Germinal center (tissue), 1 donor: Measurements from ENCODE around the gene ZBTB34.

Source experiments
- DNase-seq: peaks from one replicate; pipeline ENCODE4 v3.0.0; 2012; ENCODE audit warnings: mixed read lengths, low spot score

ZBTB34 gene

DNA sequence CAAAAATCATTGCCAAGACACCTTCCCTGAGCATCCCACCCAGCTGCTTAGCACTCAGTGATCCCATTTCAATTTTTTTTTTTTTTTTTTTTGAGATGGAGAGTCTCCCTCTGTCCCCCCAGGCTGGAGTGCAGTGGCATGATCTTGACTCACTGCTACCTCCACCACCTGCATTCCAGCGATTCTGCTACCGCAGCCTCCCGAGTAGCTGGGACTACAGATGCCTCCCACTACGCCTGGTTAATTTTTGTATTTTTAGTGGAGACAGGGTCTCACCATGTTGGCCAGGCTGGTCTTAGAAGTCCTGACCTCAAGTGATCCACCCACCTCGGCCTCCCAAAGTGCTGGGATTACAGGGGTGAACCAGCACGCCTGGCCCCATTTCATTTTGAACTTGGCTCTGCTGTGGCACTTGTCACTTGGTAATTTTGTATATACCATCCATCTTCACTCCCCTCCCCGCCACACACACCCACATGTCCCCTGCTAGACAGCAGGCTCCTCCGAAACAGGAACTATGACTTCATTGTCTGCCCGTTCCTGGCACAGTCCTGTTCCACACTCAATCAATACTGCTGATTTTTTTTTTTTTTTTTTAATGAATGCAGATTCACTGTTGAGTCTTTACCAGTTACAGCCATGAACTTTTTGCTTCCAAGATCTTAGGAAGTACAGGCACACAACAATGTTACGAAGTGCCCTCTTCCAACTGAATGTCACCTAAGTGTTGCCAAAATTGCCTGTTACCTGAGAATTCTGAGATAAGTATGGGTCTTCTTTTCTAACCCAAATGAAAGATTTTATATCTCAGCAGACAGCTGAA, 17.3 kb upstream of the ZBTB34 start:
- peak; percentile 57 for DNase-seq

DNA sequence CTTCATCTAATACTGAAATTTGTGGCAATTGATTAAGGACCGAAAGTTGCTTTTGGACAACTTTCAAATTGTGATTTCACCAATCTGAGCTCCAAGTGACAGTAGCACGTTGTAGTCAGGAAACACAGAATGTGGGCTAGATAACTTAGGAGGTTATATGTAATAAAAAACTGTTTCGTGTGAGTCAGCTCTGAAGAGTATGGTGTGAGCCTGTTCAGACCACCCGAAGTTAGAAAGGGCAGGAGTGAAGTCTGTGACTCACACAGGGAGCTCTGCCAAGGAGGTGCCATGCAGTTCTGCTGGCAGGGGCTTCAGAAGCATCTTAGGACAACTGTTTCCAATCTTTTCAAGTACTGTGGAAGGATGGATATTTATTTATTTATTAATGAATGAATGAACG, 16.4 kb upstream of the ZBTB34 start:
- DNase-seq: no peak

DNA sequence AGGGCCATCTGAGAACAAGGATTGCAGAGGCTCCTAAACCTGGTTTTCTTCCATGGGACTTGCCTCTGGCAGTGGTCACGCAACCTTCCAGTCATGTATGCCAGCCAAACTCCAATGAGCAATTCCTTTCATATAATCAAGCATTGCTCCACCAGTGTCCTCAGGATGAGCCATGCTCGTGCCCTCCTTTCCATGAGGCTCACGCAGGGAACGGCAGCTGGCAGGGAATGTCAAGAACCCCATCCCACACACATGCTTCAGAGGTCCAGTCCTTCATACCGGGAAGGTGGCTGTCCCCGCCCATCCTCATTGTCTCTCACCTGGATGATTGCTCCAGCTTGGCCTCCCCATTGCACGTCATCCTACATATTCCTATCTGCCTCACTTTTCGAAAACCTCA, 13.4 kb upstream of the ZBTB34 start:
- no peak for DNase-seq

DNA sequence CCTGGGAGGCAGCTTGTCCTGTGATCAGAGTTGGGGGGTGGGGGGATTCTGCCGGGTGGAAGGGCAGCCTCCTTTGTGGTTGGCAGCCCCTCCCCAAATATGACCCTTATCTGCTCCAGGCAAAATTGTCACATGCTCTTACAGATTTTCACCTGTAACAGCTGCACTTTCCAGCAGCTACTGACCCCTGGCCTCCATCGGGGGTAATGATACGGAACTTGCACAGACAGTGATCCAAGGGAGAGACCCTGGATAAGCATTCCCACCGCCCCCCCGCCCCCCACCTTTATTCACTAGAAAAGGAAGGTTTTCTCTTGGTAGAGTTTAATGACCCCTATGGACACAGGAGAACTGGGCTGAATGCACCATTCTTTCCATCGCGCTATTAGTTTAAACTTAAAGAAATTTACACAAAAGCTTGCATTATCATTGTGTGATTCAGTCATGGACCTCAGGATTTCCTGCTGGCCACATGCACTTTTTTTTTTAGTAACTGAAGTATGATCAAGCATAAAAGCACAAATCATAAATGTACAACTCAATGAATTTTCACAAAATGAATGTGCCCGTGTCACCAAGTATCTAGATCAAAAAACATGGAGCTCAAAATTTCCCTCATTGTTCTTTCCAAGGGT, 10.7 kb upstream of the ZBTB34 start:
- no peak for DNase-seq

DNA sequence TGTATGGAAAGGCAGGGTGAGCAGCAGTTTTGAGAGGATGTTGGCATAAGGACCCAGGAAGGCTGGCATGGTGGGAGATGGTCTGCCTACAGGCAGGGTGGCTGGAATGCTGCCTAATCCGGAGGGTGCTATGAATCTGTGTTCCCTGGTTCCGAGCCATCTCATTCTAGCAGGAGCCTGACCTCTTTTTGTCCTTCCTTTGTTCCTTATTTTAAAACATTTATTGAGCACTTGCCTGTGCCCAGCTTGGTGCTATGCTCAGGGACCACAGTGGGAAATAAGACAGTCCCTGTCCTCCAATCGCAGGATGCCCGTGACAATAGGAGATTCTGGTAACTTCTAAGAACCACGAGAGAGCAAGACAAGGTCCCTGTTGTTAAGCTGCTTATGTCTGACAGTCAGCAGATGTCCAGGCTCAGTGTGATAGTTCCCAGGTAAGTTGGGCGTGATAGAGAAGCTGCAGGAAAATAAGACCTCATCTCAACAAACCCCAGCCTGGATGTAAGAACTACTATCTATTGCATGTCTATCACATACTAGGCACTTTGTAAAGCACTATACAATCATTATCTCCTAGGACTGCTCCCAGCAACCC, 9.1 kb upstream of the ZBTB34 start:
- no peak for DNase-seq

DNA sequence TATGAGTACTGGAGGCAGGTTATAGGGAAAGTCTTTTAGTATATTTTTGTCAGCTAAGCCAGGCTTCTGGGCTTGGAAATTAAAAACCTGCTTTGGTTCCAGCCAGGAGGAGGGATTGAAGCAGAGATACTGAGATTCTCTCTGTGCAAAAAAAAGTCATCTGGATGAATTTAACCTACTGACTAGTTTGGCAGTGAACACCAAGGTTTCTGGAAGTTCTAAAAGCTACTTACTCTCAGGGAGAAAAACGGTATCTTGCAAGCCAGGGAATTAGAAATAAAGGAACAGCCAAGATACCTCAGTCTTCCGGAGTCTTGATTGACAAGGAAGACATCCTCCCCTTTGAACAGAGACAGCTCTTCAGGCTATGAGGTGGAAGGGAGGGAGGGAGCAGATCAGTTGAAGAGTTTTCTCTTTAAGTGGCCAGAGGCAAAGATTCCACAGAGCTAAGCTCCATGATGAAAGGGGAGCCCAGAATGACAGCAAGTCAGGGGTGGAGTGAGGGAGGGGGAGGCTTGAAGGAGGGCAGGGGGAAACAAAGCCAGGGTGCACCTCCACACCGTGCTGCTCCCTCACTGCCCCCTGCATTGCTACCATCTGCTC, 8.3 kb upstream of the ZBTB34 start:
- no peak for DNase-seq

DNA sequence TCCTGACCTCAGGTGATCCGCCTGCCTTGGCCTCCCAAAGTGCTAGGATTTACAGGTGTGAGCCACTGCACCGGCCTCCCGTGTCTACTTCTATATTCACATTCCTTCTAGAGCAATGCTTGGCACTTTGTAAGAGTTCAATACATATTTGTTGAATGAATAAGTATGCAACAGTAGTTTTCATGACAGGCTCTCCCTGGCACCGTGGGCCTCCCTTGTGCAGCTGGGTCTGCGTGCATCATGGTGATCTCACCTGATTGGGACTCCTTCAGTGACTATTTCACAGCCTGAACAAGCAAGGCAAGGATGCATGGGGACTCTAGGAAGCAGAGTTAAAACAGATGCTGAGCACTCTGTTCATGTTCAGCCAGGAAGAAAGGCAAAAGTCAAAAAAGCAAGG, 6.8 kb upstream of the ZBTB34 start:
- DNase-seq: no peak

DNA sequence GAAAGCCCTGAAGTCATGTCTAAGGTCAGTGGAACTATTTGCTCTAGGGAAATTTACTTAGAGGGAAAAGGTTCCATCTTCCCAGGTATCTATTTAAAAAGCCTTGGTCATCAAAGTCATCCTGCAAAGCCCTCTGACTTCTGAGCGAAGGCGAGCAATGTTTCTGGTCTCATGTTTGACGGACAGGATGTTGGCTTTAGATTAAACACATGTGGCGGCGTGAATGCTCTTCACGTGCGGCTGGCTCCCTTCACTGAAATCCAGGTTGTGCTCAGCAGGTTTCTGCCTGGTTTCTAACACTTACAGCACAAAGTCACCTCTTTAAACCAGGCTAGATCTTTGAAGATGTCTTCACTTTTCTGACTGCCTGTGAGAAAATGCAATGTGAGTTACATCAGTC, 5.7 kb upstream of the ZBTB34 start:
- DNase-seq: no peak

DNA sequence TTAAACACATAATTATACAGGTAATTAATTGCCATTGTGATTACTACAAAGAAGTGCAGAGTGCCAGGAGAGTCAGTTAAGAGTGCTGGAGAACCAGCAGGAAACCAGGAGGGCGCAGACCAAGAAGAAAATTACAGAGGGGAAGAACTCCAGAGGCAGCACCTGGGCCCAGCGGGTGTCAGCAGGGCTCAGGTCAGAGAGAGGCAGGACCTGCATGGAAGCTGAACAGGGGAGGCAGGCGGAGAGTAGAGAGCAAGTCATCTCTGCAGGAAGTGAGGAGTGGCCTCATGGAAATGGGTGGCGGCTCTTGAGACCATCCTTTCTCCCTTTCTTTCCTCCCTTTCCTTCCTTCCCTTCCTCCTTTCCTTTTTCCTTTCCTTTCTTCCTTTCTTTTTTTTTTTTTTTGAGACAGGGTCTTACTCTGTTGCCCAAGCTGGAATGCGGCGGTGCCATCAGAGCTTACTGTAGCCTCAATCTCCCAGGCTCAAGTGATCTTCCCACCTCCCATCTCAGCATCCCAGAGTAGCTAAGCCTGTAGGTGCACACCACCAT, 4.0 kb upstream of the ZBTB34 start:
- no peak for DNase-seq

DNA sequence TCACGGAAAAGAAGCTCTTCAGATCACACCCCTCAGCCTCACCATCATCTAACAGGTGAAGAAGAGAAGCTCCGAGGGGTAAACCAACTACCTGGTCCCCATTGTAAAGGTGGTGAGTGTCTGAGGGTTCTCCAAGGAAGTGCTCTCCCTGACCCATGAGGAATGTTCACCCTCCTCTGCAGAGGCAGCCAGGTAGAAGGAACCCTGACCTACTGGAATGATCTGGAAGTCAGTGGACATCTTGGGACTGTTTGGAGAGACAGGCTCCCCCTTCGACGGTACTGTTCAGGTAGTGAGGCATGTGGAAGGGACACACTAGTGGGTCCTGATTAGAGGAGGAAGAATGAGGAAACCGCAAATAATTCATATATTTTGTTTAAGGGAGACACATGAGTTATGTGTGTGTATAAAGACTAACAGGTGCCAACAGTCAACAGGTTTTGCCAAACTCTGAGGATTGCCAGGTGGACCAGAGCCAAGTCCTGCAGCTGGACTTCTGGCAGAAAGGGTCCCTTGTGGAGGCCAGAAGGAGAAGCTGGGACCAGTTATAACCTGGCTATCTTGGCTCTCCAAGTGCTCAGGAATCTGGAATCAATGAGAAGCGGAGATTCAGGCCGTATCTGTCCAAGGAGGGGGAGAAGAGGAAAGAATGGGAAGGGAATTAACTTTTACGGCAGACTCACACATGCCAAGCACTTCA, 3.0 kb upstream of the ZBTB34 start:
- DNase-seq: no peak

DNA sequence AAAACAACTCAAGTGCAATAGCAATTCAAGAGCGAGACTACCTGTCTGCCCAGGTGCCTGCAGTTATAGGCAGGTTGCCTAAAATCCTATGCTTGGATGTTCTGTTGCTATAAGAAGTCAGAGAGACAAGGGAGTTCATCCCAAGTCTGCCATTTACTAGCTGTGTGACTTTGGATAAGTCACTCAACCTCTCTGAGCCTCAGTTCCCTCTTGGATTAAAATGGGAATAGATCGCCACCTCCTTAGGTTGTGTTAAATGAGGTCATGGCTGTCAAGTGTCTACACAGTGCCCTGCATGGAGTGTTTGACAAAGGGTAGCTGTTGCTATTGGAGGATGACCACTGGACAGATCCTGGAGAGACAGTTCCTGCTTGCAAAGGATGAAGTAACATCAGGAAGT, 1.3 kb upstream of the ZBTB34 start:
- no peak for DNase-seq

DNA sequence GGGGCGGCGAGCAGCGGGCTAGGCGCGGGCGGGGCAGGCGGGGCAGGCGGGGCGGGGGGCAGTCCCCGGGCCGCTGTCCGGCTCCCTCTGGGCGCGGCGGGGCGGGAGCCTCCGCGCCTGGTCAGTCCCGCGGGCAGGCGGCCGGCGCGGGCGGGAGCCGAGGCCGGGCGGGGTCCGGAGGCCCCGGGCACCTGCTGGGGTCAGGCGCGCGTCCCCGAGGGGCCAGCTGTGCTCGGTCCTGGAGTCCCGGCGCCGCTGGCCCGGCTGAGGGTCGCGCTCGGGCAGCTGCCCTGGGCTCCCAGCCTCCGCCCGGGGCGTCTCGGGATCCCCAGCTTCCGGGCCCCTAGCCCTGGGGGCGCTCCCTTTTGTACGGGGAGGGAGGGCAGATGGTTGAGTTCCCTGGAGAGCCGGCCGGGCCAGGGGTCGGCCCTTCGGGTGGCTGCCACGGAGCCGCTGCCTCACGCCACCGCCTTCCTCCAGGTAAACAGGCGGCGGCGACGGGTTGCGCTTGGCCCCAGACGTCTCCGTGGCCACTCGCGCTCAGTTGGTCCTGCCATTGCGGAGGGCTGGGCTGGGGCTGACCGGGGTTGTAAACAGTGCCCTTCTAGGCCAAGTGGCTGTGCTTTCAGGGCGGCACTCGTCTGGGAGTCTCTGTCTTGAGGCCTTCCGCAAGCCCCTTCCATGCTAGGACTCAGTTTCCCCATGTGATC, 473 bp downstream of the ZBTB34 start:
- peak; percentile 21 for DNase-seq

DNA sequence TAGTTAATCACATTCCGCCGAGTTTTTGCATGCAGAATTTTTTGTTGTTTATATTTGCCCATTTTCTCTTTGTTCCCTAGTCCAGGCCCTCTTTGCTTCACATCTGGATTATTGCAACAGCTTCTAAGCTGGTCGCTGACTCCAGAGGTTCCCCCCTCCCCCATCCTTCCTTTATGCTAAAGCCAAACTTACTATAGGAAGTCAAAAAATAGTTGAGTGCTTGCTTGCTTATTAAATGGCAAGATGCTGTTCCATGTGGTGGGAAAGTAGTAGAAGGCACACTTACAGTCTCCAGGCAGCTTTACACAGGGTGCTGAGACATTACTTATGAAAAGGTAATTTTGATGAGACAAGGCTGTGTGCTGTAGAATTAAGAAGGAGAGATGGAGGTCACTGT, 1.3 kb downstream of the ZBTB34 start:
- DNase-seq: no peak

DNA sequence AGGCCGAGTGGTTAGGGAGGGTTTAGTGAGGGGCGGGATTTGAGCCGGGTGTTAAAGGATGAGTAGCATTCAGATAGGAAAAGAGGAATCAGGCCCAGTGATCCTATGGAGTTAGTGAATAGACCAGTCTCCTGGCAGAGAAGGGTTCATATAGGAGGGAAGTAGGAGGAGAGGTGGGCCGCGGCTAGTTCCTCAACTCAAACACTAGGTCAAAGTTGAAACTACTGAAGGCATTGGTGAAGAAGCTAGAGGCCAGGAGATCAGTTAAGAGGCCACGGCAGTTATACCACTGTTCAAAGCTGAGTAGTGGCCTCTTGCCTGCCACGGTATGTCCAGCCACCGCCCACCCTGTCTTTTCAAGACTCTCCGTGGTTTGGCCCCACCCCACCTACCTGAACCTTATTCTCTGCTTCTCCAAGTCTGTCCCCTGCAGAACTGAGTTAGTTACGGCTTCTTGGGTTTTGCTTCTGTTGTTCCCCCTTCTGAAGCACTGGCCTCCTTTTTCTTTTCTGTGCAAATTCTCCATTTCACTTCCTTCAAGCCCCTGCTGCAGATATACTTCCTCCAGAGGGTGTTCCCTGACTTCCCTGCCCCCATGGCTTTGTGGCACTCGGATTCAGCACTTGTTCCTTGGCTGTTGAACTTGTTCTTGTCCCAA, 1.8 kb downstream of the ZBTB34 start:
- DNase-seq: no peak

DNA sequence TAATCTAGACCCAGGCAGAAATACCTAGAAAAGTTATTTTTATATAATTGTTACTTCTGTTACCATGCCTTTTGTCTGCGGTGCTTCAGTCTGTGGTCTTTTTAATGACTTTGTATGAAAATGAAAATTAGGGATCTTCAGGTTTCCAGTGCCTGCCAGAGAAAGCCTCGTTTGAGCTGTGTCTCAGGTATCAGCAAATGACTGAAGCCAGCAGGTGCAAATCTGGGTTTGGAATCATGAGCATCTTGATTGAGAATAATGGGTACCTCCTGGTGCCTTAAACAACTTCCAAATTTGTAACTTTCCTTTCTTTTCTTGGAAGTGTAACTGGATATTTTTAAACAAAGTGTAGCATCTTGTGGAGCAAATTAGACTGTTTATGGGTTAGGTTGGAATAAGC, 4.3 kb downstream of the ZBTB34 start:
- DNase-seq: no peak

DNA sequence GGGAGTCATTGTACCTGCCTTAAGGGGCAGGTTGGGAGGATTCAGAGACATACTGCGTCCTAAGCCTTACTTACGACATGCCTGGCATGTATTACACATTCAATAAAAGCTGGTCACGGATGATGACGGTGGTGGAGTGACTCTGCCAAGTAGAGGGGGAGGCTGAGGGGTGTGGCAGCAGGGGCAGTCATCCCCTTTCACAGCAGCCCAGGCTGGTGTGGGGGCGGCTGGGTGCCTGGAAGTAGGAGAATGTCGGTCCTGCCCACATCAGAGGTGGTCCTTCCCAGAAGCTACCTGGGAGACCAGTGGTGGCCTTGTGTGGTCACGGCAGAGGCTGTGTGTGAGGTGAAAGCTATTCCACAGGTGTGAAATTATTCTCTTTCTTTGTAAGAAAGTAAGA, 8.9 kb downstream of the ZBTB34 start:
- DNase-seq: no peak

DNA sequence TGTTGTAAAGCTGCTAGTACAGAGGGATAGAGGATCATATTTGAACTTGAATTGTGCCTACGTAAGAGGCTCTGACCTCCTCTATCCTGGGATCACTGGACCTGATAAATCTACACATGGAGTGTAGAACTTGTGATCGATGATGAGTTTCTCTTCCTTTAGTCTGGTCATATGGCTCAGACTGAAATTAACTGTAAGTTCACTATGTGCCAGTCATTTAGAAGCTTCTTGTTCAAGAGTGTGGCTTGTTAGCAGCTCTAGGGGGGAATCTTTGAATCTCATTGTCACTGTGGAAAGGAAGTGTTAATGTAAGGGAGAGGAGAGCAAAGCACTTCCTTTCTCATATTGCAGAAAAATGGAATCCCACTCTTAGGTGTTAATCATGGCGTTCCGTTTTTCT, 12.1 kb downstream of the ZBTB34 start:
- DNase-seq: no peak

DNA sequence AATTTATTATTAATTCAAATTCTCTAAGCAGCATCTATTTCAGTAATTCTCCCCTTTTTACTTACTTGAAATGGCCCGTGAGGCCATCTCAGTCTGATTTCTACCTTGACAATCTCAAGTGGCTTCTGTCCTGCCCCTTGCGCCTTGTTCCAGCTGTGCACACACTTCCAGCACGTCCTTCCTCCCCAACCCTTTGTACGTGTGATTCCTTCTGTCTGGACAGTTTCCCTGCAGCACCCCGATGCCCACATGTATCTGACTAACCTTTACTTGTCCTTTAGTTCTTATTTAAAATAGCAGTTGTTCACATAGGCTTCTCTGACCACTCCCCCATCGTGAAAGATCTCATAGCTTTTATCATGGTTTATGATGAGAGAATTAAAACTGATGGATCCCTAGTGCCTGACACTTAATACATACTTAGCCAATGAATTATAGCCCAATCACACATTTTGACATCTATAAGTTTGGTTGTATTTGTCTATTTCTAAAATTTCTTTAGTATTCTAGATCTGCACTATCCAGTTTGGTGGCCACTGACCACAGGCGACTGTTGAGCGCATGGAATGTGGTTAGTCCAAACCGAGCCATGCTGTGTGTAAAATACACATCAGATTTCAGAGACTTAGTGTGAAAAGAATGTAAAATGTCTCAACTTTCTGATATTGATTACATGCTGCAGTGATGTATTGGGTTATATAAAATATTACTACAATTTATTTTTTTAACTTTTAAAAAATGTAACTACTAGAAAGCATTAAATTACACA, 14.3 kb downstream of the ZBTB34 start:
- no peak for DNase-seq

DNA sequence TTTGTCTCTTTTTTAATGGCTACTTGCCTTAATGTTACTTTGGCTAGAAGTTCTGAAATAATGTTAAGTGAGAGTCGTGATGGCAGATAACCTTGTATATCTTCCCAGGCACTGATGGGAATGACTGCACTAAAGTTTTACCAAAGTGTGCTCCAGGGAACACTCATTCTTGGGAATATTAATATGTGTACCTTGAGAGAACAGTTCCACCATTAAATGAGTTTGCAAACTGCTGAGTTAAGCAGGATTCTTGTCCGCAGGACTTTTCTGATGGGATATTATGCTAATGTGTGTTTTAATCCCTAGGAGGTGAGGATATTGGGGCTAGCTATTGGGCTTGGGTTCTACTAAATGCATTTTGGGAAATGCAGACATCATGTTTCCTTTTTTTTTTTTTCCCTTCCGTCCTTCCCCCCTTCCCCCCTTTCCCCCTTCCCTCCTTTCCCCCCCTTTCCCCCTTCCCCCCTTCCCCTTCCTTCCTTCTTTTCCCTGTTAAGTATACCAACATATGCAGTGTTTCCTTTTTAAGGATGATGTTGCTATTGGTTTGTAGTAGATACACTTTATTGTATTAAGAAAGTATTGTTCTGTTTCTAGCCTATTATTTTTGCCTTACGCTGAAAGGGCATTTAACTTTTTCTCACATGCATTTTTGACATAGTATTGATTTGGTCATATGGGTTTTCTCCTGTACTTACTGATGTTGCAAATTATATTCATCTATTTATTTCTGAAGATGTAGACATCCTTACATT, 15.5 kb downstream of the ZBTB34 start:
- no peak for DNase-seq
